ENCODE measurements around the gene KNTC1. TPM values are rescaled to one million over a fixed set of nuclear protein-coding genes. Genes with fewer than 3 reads are reported as not detected.

Gene KNTC1
- total and polyA plus RNA-seq, 2 of the 13 experiments (the other 11 are each of a cell fraction or from before 2014, with no cell fraction given): 45.1 to 57.6 TPM

- TF ChIP-seq ZNF512B (CRISPR knock-in tag; IDR thresholded peaks at IDR 0.05; ENCODE audit: borderline replicate concordance) (no peak), GATAD1 (CRISPR knock-in tag; IDR thresholded peaks at IDR 0.05) (peak; percentile 83), NR2F1 (CRISPR knock-in tag; IDR thresholded peaks at IDR 0.05) (no peak), ARNT2 (CRISPR knock-in tag; IDR thresholded peaks at IDR 0.05; ENCODE audit: low read depth) (peak; percentile 63; the same call in 1 of the 2 replicates), ZNF256 (CRISPR knock-in tag; conservative IDR thresholded peaks at IDR 0.05) (no peak), KLF12 (CRISPR knock-in tag; IDR thresholded peaks at IDR 0.05; ENCODE audit: borderline replicate concordance) (peak; percentile 35; the same call in 1 of the 2 replicates), DRAP1 (CRISPR knock-in tag; IDR thresholded peaks at IDR 0.05) (peak; percentile 93), ZNF501 (CRISPR knock-in tag; IDR thresholded peaks at IDR 0.05) (peak; percentile 79), PRPF4 (IDR thresholded peaks at IDR 0.05; ENCODE audit: low read depth, low read length, poor library complexity, severe bottlenecking) (no peak), ZNF513 (CRISPR knock-in tag; conservative IDR thresholded peaks at IDR 0.05) (no peak), ZNF776 (CRISPR knock-in tag; IDR thresholded peaks at IDR 0.05) (peak; percentile 59; the same call in 1 of the 2 replicates), ZFP91 (CRISPR knock-in tag; IDR thresholded peaks at IDR 0.05; ENCODE audit: borderline replicate concordance) (peak; percentile 88; the same call in 1 of the 2 replicates), ZNF891 (CRISPR knock-in tag; IDR thresholded peaks at IDR 0.05) (0 out of 2 replicates have a peak, but pooled peaks have one; percentile 78), FOXM1 (CRISPR knock-in tag; IDR thresholded peaks at IDR 0.05) (peak; percentile 89), ZNF792 (CRISPR knock-in tag; IDR thresholded peaks at IDR 0.05) (no peak; the same call in 1 of the 2 replicates), ZNF687 (CRISPR knock-in tag; IDR thresholded peaks at IDR 0.05) (peak; percentile 93), ARNTL (CRISPR knock-in tag; IDR thresholded peaks at IDR 0.05) (peak; percentile 15; the same call in 1 of the 2 replicates), ZBTB7B (CRISPR knock-in tag; IDR thresholded peaks at IDR 0.05) (peak; percentile 15)
Observed at GRCh38 chr12:122500685-122501488, 26.2 kb upstream of the KNTC1 start, which contains the start of gene ZCCHC8 (continued).

Measured in HepG2 (cell line).